IgD-negative memory B cell (primary cell): Measurements from ENCODE around the gene HORMAD1. TPM values are rescaled to one million over a fixed set of nuclear protein-coding genes. Genes with fewer than 3 reads are reported as not detected.
"Not testable (repeated sequence)": the region's sequence is repeated elsewhere in the genome, so short reads cannot be mapped to it uniquely, and the experiment has no call there.

Experiments
- H3K27ac Mint-ChIP-seq, 3 donors: one replicate each; pipeline ENCODE4 v1.8.0; 2020 to 2022; ENCODE audit warnings: mild to moderate bottlenecking in 3 of 3, mixed read lengths in 3 of 3, moderate library complexity in 1 of 3
- H3K27me3 Mint-ChIP-seq: one replicate; pipeline ENCODE4 v1.8.0; 2021; ENCODE audit warnings: mixed read lengths
- H3K36me3 Mint-ChIP-seq: one replicate; pipeline ENCODE4 v1.8.0; 2020; ENCODE audit warnings: mild to moderate bottlenecking, mixed read lengths
- H3K4me1 Mint-ChIP-seq, 3 donors: one replicate each; pipeline ENCODE4 v1.8.0; 2020 to 2022; ENCODE audit warnings: mixed read lengths in 3 of 3, mild to moderate bottlenecking in 1 of 3
- H3K4me3 Mint-ChIP-seq, 4 donors: one replicate each; pipeline ENCODE4 v1.8.0; 2020 to 2022; ENCODE audit warnings: mild to moderate bottlenecking in 4 of 4, mixed read lengths in 4 of 4, moderate library complexity in 3 of 4
- H3K9me3 Mint-ChIP-seq, 3 donors: one replicate each; pipeline ENCODE4 v1.8.0; 2020 to 2021; ENCODE audit warnings: mixed read lengths in 3 of 3, mild to moderate bottlenecking in 1 of 3
- polyA plus RNA-seq: library from polyadenylated mRNA; unstranded; fragments of 300-500 nt; fragmentation: Illumina TruSeq; gene quantifications from one replicate; pipeline ENCODE4 v1.2.3, GENCODE V29; 2021

Gene HORMAD1
- polyA plus RNA-seq, 1 donor from 2014 or later = 0.84 TPM

- H3K27ac Mint-ChIP-seq = peak overlapping the region in 1 of 3 donors; percentile 4
Measured at GRCh38 chr1:150724336-150724735, 3.6 kb upstream of the HORMAD1 start.

GRCh38 chr1:150720098-150720497, 597 bp downstream of the HORMAD1 start:
- H3K4me1 Mint-ChIP-seq = no peaks in the 10 kb centered on the region
- no peaks in the 10 kb centered on the region for H3K27me3 Mint-ChIP-seq
- H3K27ac Mint-ChIP-seq = peak overlapping the region in 1 of 3 donors; percentile 69
- no peak overlapping the region for H3K4me3 Mint-ChIP-seq
- peaks cover 2% of the 10 kb centered on the region for H3K36me3 Mint-ChIP-seq
- H3K9me3 Mint-ChIP-seq = no peaks in the 10 kb centered on the region

More at GRCh38 chr1:150724336-150724735, 3.6 kb upstream of the HORMAD1 start:
- H3K27me3 Mint-ChIP-seq = no peaks in the 10 kb centered on the region
- H3K4me3 Mint-ChIP-seq = no peak overlapping the region
- H3K4me1 Mint-ChIP-seq = no peaks in the 10 kb centered on the region
- H3K36me3 Mint-ChIP-seq = peaks cover 2% of the 10 kb centered on the region
- H3K9me3 Mint-ChIP-seq = no peaks in the 10 kb centered on the region

DNA sequence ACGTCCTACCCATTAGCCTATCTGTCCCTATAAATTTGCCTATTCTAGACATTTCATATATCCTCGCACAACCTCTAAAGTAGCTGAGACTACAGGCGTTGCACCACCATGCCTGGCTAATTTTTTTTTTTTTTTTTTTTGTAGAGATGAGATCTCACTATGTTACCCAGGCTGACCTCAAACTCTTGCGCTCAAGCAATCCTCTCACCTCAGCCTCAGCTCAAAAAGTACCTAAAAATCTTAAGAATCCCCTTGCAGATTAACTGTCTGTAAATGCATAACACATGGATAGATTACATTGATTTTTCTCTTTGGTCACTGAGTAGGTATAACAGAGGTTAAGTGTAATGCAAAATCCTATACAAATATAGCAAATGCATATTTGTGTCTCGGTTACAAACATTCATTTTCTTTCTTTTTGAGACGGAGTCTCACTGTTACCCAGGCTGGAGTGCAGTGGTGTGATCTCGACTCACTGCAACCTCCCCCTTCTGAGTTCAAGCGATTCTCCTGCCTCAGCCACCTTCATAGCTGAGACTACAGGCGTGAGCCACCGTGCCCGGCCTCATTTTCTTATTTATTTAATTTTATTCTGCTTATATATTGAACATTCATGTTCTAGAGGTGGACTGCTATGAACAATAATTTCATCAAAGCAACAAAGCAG, 2.3 kb downstream of the HORMAD1 start:
- Mint-ChIP-seq H3K27ac (no peak overlapping the region), H3K4me3 (no peak overlapping the region)

GRCh38 chr1:150709031-150709430, 11.7 kb downstream of the HORMAD1 start:
- H3K4me1 Mint-ChIP-seq, H3K27me3 Mint-ChIP-seq, H3K4me3 Mint-ChIP-seq, H3K9me3 Mint-ChIP-seq, H3K36me3 Mint-ChIP-seq, H3K27ac Mint-ChIP-seq: not testable (repeated sequence)

More for the DNA sequence above, 2.3 kb downstream of the HORMAD1 start:
- Mint-ChIP-seq H3K9me3 (no peaks in the 10 kb centered on the region), H3K27me3 (no peaks in the 10 kb centered on the region), H3K4me1 (no peaks in the 10 kb centered on the region), H3K36me3 (peaks cover 2% of the 10 kb centered on the region)

- H3K27ac Mint-ChIP-seq = no peak overlapping the region
- H3K27me3 Mint-ChIP-seq = peaks cover 4% of the 10 kb centered on the region
- no peaks in the 10 kb centered on the region for H3K4me1 Mint-ChIP-seq
- H3K4me3 Mint-ChIP-seq = no peak overlapping the region
- peaks cover 2% of the 10 kb centered on the region for H3K36me3 Mint-ChIP-seq
- no peaks in the 10 kb centered on the region for H3K9me3 Mint-ChIP-seq
Measured at GRCh38 chr1:150708595-150708994, 12.1 kb downstream of the HORMAD1 start.

DNA sequence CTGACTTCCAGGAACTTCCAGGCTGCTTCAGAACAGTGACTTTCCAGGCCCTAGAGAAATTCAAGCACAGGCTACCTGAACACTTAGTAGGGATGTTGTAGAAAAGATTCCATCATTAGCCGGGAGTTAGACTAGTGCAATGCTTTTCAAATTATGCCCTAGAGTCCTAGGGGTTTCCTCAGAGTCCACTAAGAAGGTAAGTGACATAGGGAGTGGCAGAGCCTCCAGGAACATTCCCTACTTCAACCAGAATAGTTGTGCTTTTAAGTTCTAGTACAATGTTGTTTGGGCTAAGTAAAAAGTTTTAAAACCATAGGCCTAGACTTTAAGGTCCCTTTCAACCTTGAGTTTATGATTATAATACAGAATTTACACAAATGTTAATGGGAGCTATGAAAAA, 14.6 kb downstream of the HORMAD1 start:
- H3K4me3 Mint-ChIP-seq = no peak overlapping the region
- H3K4me1 Mint-ChIP-seq = peaks cover 0 to 1% (median 0%) of the 10 kb centered on the region in 3 donors
- no peaks in the 10 kb centered on the region for H3K9me3 Mint-ChIP-seq
- peaks cover 2% of the 10 kb centered on the region for H3K36me3 Mint-ChIP-seq
- no peak overlapping the region for H3K27ac Mint-ChIP-seq
- peaks cover 4% of the 10 kb centered on the region for H3K27me3 Mint-ChIP-seq

DNA sequence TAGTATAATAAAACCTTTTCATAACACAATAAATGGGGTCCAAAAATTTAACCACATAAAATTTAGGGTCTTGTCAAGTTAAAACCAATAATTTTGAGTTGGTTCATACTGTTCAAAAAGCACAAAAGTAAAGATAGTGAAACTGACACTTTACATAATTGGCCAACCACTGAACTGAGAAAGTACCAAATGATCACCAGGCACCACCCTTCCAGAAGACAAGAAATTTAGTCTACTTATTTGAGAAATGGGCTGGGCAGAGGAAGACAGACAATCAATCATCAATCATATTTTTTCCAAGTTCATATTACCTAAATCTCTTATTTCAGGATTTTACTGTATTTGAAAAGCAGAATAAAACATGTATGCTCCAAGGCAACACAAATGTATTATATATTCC, 17.3 kb downstream of the HORMAD1 start:
- H3K36me3 Mint-ChIP-seq = no peaks in the 10 kb centered on the region
- peaks cover 0 to 1% (median 0%) of the 10 kb centered on the region in 3 donors for H3K4me1 Mint-ChIP-seq
- H3K4me3 Mint-ChIP-seq = no peak overlapping the region
- no peaks in the 10 kb centered on the region for H3K9me3 Mint-ChIP-seq
- H3K27ac Mint-ChIP-seq = no peak overlapping the region
- H3K27me3 Mint-ChIP-seq = peaks cover 4% of the 10 kb centered on the region

GRCh38 chr1:150696995-150697927, 23.4 kb downstream of the HORMAD1 start, which contains the start of gene GOLPH3L:
GOLPH3L (minus strand) TSS chr1:150697154; CDS start chr1:150694838, 2,316 bp downstream.
- peaks cover 16 to 18% (median 17%) of the 10 kb centered on the region in 3 donors for H3K4me1 Mint-ChIP-seq
- H3K36me3 Mint-ChIP-seq = peaks cover 4% of the 10 kb centered on the region
- no peaks in the 10 kb centered on the region for H3K27me3 Mint-ChIP-seq
- H3K27ac Mint-ChIP-seq = peak within 1 kb of the TSS; percentile 82 to 94 (median 92)
- no peaks in the 10 kb centered on the region for H3K9me3 Mint-ChIP-seq
- peak within 1 kb of the TSS; percentile 93 to 99 (median 97) for H3K4me3 Mint-ChIP-seq

GRCh38 chr1:150696590-150696989, 24.1 kb downstream of the HORMAD1 start:
- peaks cover 4% of the 10 kb centered on the region for H3K36me3 Mint-ChIP-seq
- peak overlapping the region; percentile 82 to 94 (median 92) for H3K27ac Mint-ChIP-seq
- no peaks in the 10 kb centered on the region for H3K9me3 Mint-ChIP-seq
- peaks cover 17 to 18% (median 18%) of the 10 kb centered on the region in 3 donors for H3K4me1 Mint-ChIP-seq
- H3K4me3 Mint-ChIP-seq = peak overlapping the region; percentile 93 to 99 (median 97)
- no peaks in the 10 kb centered on the region for H3K27me3 Mint-ChIP-seq

DNA sequence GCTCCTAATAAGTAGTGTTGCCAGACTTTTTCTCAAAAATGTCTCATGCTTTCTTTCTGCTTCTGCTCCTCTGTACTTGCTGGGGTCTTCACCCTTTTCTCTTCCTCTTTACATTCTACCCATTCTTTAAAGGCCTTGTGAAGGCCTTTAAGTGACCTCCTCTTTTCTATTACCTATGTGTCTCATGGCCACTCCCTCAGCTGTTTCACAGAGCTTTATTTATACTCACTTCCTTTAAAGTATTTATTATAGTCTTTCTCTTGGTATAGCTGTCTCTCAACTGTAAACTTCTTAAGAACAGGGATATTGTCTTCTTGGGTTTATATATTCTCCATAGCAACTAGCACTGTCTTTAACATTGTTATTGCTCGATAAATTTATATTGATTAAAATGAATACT, 24.5 kb downstream of the HORMAD1 start:
- Mint-ChIP-seq H3K9me3 (no peaks in the 10 kb centered on the region), H3K4me3 (peak overlapping the region; percentile 93 to 99 (median 94)), H3K27ac (peak overlapping the region; percentile 23 to 92 (median 50)), H3K36me3 (peaks cover 4% of the 10 kb centered on the region), H3K27me3 (no peaks in the 10 kb centered on the region), H3K4me1 (peaks cover 18 to 21% (median 20%) of the 10 kb centered on the region in 3 donors)

DNA sequence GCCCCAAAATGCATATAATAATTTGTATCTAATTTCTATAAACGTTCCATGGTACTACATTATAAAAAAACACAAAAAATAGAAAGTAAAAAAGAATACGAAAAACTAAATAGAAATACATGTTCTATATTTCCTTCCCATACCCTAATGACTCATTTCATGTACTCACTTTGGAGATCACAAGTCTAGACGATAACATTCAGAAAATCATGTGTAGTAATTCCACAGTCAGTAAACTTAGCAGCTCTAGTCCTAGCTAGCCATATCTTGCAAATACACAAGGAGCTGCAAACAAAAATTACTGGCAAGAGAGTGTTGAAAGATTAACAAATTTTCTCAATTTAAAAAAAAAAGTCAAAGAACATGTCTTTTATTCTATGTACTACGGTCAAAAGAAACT, 25.1 kb downstream of the HORMAD1 start:
- Mint-ChIP-seq H3K27ac (peak overlapping the region in 2 of 3 donors; percentile 23 to 82), H3K27me3 (no peaks in the 10 kb centered on the region), H3K4me3 (peak overlapping the region; percentile 25 to 79 (median 50)), H3K4me1 (peaks cover 20 to 23% (median 21%) of the 10 kb centered on the region in 3 donors), H3K36me3 (peaks cover 4% of the 10 kb centered on the region), H3K9me3 (no peaks in the 10 kb centered on the region)

DNA sequence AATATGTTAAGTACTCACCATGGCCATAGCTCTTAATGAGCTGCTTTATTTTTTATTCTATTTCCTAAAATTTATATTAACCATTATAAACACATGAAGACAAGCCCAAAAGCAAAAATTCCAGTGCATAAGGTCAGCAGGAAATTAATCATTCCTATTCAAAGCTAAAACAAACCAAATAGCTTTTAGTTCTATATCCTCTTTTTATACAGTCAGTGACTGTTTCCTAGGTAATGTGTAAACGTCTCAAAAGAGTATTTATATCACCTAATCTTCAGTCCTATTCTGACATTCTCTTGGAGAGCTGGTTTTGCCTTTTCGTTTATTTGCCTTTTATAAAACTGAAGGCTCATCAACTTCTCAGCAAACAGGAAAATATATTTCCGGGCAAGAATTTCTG, 28.0 kb downstream of the HORMAD1 start:
- Mint-ChIP-seq H3K4me1 (peaks cover 21 to 31% (median 24%) of the 10 kb centered on the region in 3 donors), H3K27ac (no peak overlapping the region), H3K9me3 (no peaks in the 10 kb centered on the region), H3K4me3 (no peak overlapping the region), H3K36me3 (peaks cover 5% of the 10 kb centered on the region), H3K27me3 (no peaks in the 10 kb centered on the region)

GRCh38 chr1:150688763-150689162, 31.9 kb downstream of the HORMAD1 start:
- H3K27me3 Mint-ChIP-seq = no peaks in the 10 kb centered on the region
- no peaks in the 10 kb centered on the region for H3K9me3 Mint-ChIP-seq
- H3K4me1 Mint-ChIP-seq = peaks cover 19 to 23% (median 20%) of the 10 kb centered on the region in 3 donors
- H3K27ac Mint-ChIP-seq = peak overlapping the region in 1 of 3 donors; percentile 34
- peaks cover 5% of the 10 kb centered on the region for H3K36me3 Mint-ChIP-seq
- H3K4me3 Mint-ChIP-seq = no peak overlapping the region

DNA sequence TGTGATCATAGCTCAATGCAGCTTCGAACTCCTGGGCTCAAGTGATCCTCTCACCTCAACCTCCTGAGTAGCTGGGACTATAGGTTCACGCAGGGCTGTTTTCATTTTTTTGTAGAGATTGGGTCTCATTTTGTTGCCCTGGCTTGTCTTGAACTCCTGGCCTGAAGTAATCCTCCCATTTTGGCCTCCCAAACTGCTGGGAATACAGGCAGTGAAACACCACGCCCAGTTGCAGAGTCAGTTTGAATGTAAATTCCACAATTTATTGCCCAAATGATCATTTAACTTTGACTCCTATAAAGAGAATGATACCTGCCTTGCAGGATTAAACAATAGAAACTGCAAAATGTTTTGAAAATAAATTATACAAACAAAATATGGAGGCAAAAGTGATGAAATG, 34.4 kb downstream of the HORMAD1 start:
- Mint-ChIP-seq H3K4me1 (peaks cover 17 to 27% (median 18%) of the 10 kb centered on the region in 3 donors), H3K9me3 (no peaks in the 10 kb centered on the region), H3K27ac (peak overlapping the region in 1 of 3 donors; percentile 50), H3K4me3 (peak overlapping the region in 1 of 4 donors; percentile 17), H3K36me3 (peaks cover 8% of the 10 kb centered on the region), H3K27me3 (no peaks in the 10 kb centered on the region)

- Mint-ChIP-seq H3K27me3 (no peaks in the 10 kb centered on the region), H3K4me1 (peaks cover 11 to 24% (median 15%) of the 10 kb centered on the region in 3 donors), H3K36me3 (peaks cover 8% of the 10 kb centered on the region), H3K9me3 (no peaks in the 10 kb centered on the region), H3K4me3 (peak overlapping the region in 3 of 4 donors; percentile 38 to 70 (median 49)), H3K27ac (peak overlapping the region; percentile 7 to 87 (median 20))
Measured at GRCh38 chr1:150683914-150684313, 36.8 kb downstream of the HORMAD1 start.
